GM23338 (cell line): Measurements from ENCODE around the gene HOXC5. TPM values are rescaled to one million over a fixed set of nuclear protein-coding genes. Genes with fewer than 3 reads are reported as not detected.
A peak's percentile ranks its signal among the peaks of the same experiment; 100 is the strongest.

Source experiments
- ATAC-seq: fragments of 200-7000 bp; cut with Tn5 transposase; 3 replicates; pipeline ENCODE4 v1.9.1; 2020
- DNase-seq: peaks from one replicate; pipeline ENCODE4 v3.0.0-alpha.2; 2015; ENCODE audit warnings: low spot score
- H2AFZ ChIP-seq: fragments of 200-600 bp; sonication (generic); 2 replicates; pipeline ENCODE4 v1.8.0; 2016; ENCODE audit warnings: antibody characterized with exemption, mild to moderate bottlenecking, moderate library complexity
- H3F3A ChIP-seq: fragments of 200-600 bp; sonication (generic); replicated peaks from 2 replicates; pipeline ENCODE4 v1.8.0; 2017; ENCODE audit warnings: antibody characterized with exemption, mixed run types, low read depth
- H3K27ac ChIP-seq: fragments of 200-600 bp; sonication (generic); 2 replicates; pipeline ENCODE4 v1.6.1; 2016; ENCODE audit warnings: low read depth
- H3K27me3 ChIP-seq: fragments of 200-600 bp; sonication (generic); 2 replicates; pipeline ENCODE4 v1.8.0; 2016; ENCODE audit warnings: mild to moderate bottlenecking, mixed run types, moderate library complexity; ENCODE audit not compliant: insufficient read depth
- H3K36me3 ChIP-seq: fragments of 200-600 bp; sonication (generic); 2 replicates; pipeline ENCODE4 v1.8.0; 2016; ENCODE audit warnings: mild to moderate bottlenecking; ENCODE audit not compliant: insufficient read depth
- H3K4me1 ChIP-seq: fragments of 200-600 bp; sonication (generic); 2 replicates; pipeline ENCODE4 v1.8.0; 2016; ENCODE audit warnings: mild to moderate bottlenecking, moderate library complexity; ENCODE audit not compliant: insufficient read depth
- H3K4me2 ChIP-seq: fragments of 200-600 bp; sonication (generic); 2 replicates; pipeline ENCODE4 v1.7.1; 2017; ENCODE audit warnings: mixed run types
- H3K4me3 ChIP-seq: fragments of 200-600 bp; sonication (generic); 2 replicates; pipeline ENCODE4 v1.6.1; 2016; ENCODE audit warnings: mixed run types
- H3K79me2 ChIP-seq: fragments of 200-600 bp; sonication (generic); replicated peaks from 2 replicates; pipeline ENCODE4 v1.8.0; 2017; ENCODE audit warnings: mild to moderate bottlenecking; ENCODE audit not compliant: insufficient read depth
- H3K9me2 ChIP-seq: fragments of 200-600 bp; sonication (generic); 2 replicates; pipeline ENCODE4 v1.8.0; 2017; ENCODE audit not compliant: insufficient read depth
- H4K20me1 ChIP-seq: fragments of 200-600 bp; sonication (generic); replicated peaks from 2 replicates; pipeline ENCODE4 v1.8.0; 2017; ENCODE audit warnings: mild to moderate bottlenecking; ENCODE audit not compliant: insufficient read depth
- H3K27ac Mint-ChIP-seq: 2 replicates; pipeline ENCODE4 v1.8.0; 2020; ENCODE audit warnings: inconsistent platforms, mild to moderate bottlenecking, moderate library complexity, mixed read lengths
- H3K27me3 Mint-ChIP-seq: 3 replicates; pipeline ENCODE4 v1.8.0; 2022; ENCODE audit warnings: low read depth, mild to moderate bottlenecking, moderate library complexity, mixed read lengths, inconsistent platforms; ENCODE audit not compliant: insufficient read depth, poor library complexity
- H3K36me3 Mint-ChIP-seq: 3 replicates; pipeline ENCODE4 v1.8.0; 2021; ENCODE audit warnings: low read depth, mild to moderate bottlenecking, inconsistent platforms, moderate library complexity, mixed read lengths
- H3K4me1 Mint-ChIP-seq: 3 replicates; pipeline ENCODE4 v1.8.0; 2020; ENCODE audit warnings: mild to moderate bottlenecking, inconsistent platforms, mixed read lengths
- H3K4me3 Mint-ChIP-seq: 3 replicates; pipeline ENCODE4 v1.8.0; 2021; ENCODE audit warnings: moderate library complexity, mild to moderate bottlenecking, inconsistent platforms, mixed read lengths
- H3K9me3 Mint-ChIP-seq: 3 replicates; pipeline ENCODE4 v1.8.0; 2020; ENCODE audit warnings: moderate library complexity, mild to moderate bottlenecking, inconsistent platforms, mixed read lengths
- CREB1 ChIP-seq: fragments of 250-450 bp; sonication (Bioruptor Pico); IDR thresholded peaks from 2 replicates; pipeline ENCODE4 v1.5.0; 2020; ENCODE audit warnings: low read depth, mild to moderate bottlenecking, moderate library complexity
- EZH2 ChIP-seq: fragments of 200-600 bp; sonication (generic); IDR thresholded peaks from one replicate; pipeline ENCODE4 v1.8.0; 2017; ENCODE audit warnings: antibody characterized with exemption, mild to moderate bottlenecking, low read depth; ENCODE audit not compliant: unreplicated experiment
- EZH2phosphoT487 ChIP-seq: fragments of 200-600 bp; sonication (generic); IDR thresholded peaks from one replicate; pipeline ENCODE4 v1.8.1; 2018; ENCODE audit warnings: antibody characterized with exemption; ENCODE audit not compliant: unreplicated experiment
- JUNB ChIP-seq: IDR thresholded peaks from one replicate; pipeline ENCODE4 v1.6.1; 2016; ENCODE audit warnings: antibody characterized with exemption; ENCODE audit not compliant: unreplicated experiment
- NANOG ChIP-seq: IDR thresholded peaks from 2 replicates; pipeline ENCODE4 v1.6.1; 2016; ENCODE audit warnings: antibody characterized with exemption, borderline replicate concordance
- POLR2AphosphoS5 ChIP-seq: IDR thresholded peaks from 2 replicates; pipeline ENCODE4 v1.6.1; 2016; ENCODE audit warnings: antibody characterized with exemption, low read depth
- STAT1 ChIP-seq: IDR thresholded peaks from one replicate; pipeline ENCODE4 v1.6.1; 2016; ENCODE audit warnings: antibody characterized with exemption; ENCODE audit not compliant: unreplicated experiment
- ZNF114 ChIP-seq: fragments of 250-450 bp; sonication (Bioruptor Pico); IDR thresholded peaks from 2 replicates; pipeline ENCODE4 v1.5.0; 2020; ENCODE audit warnings: mild to moderate bottlenecking, moderate library complexity
- ZNF331 ChIP-seq: fragments of 250-450 bp; sonication (Bioruptor Pico); IDR thresholded peaks from 2 replicates; pipeline ENCODE4 v1.5.0; 2020; ENCODE audit warnings: low read depth, mild to moderate bottlenecking, moderate library complexity
- polyA plus RNA-seq: library from polyadenylated mRNA; unstranded; fragments of >200 nt; fragmentation: Nextera tagmentation; extraction: Ambion mirVana; gene quantifications from 2 replicates; pipeline ENCODE4 v1.2.1, GENCODE V29; 2016
- total RNA-seq: library from RNA; depleted of rRNA; stranded (reverse); fragments of >200 nt; shearing (Covaris generic); gene quantifications from 2 replicates; pipeline ENCODE4 v1.2.3, GENCODE V29; 2014
- TF ChIP-seq, protein P1 (sequence below): IDR thresholded peaks from one replicate; pipeline ENCODE4 v1.6.1; 2018; ENCODE audit warnings: antibody characterized with exemption; ENCODE audit not compliant: unreplicated experiment
- TF ChIP-seq, protein P2 (sequence below): IDR thresholded peaks from 2 replicates; pipeline ENCODE4 v1.6.1; 2016; ENCODE audit warnings: antibody characterized with exemption
- TF ChIP-seq, protein P3 (sequence below), 2 experiments: fragments of 200-600 bp in 1 of 2; sonication (generic) in 1 of 2; conservative IDR thresholded peaks; 2 replicates each; pipeline versions ENCODE4 v1.5.1 to v1.6.1; 2016 to 2017; ENCODE audit warnings: antibody characterized with exemption in 2 of 2, low read depth in 2 of 2, mild to moderate bottlenecking in 2 of 2, moderate library complexity in 1 of 2

HOXC5 gene
- total and polyA plus RNA-seq, 2 experiments from 2014 or later: not detected

DNA sequence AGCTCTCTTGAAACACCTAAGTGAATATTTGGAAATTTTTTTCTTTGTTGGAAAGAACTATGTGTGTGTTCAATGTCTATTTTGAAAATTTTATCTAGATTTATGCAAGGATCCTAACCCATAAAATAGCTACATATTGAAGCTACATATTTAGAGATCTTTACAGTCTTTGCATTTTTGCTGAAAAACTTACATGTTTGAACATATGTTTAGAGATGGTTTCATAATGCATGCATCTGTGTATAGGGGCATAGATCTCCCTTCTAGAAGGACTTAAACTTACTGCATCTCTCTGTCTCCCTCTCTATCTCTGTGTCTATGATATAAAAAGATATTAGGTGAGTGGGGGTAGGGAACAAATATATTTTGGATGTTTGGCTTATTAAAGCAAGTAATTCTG is 12.6 kb downstream of the HOXC5 start:
- Histone ChIP-seq H2AFZ (no peak overlapping the region), H3F3A (peaks cover 37% of the 10 kb centered on the region), H3K4me2 (no peak overlapping the region), H3K36me3 (peaks cover 3% of the 10 kb centered on the region; the same call in 1 of the 2 replicates), H3K4me1 (peaks cover 31% of the 10 kb centered on the region), H4K20me1 (peaks cover 69% of the 10 kb centered on the region), H3K27me3 (peaks cover 100% of the 10 kb centered on the region), H3K9me2 (no peaks in the 10 kb centered on the region), H3K27ac (no peak overlapping the region), H3K79me2 (no peaks in the 10 kb centered on the region), H3K4me3 (no peak overlapping the region)
- Mint-ChIP-seq H3K27ac (no peak overlapping the region), H3K36me3 (no peaks in the 10 kb centered on the region), H3K4me1 (peaks cover 13% of the 10 kb centered on the region), H3K9me3 (peaks cover 4% of the 10 kb centered on the region; the same call in 2 of the 3 replicates), H3K27me3 (peaks cover 100% of the 10 kb centered on the region), H3K4me3 (no peak overlapping the region)
- DNase-seq (no peak), ATAC-seq (no peak)
- TF ChIP-seq EZH2 (peak; percentile 37), POLR2AphosphoS5 (no peak)

DNA sequence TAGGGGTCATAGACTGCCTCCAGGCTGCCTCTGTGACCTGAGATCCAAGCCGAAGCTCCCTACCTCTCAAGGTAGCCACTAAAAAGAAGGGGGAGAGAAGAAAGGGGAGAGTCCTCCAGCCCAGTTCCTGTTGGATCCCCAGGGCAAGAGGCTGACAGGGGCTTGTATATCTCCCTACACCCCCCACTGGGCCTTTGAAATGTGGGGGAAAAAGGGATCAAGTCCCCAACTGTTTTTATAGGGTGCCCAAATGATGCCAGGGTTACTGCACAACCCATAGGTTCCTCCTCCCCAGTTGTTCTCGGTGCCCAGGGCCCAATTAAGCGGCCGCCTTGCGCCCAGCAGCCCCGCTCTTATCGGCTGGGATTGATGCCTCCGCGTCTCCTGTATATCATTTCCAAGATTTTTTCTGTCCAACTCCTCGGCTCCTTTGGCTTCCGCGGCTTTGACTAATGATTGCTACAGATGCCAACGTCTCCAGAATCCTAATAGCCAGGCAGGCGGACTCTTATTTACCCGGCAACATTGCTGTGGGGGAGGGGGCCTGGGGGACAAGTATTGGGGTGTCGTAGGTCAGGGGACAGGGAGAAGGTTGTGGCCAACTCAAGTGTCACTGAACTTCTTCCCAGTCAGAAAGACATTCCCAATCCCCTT is 13.1 kb downstream of the HOXC5 start:
- Mint-ChIP-seq H3K9me3 (no peaks in the 10 kb centered on the region; the same call in 2 of the 3 replicates), H3K27me3 (peaks cover 100% of the 10 kb centered on the region), H3K27ac (no peak overlapping the region), H3K36me3 (no peaks in the 10 kb centered on the region), H3K4me1 (peaks cover 15% of the 10 kb centered on the region), H3K4me3 (no peak overlapping the region)
- Histone ChIP-seq H4K20me1 (peaks cover 69% of the 10 kb centered on the region), H3K36me3 (peaks cover 3% of the 10 kb centered on the region; the same call in 1 of the 2 replicates), H3K4me1 (peaks cover 37% of the 10 kb centered on the region), H3F3A (peaks cover 34% of the 10 kb centered on the region), H3K4me3 (no peak overlapping the region), H3K79me2 (no peaks in the 10 kb centered on the region), H3K27ac (no peak overlapping the region), H3K27me3 (peaks cover 100% of the 10 kb centered on the region), H3K9me2 (no peaks in the 10 kb centered on the region), H2AFZ (no peak overlapping the region), H3K4me2 (no peak overlapping the region)
- TF ChIP-seq STAT1 (no peak), EZH2phosphoT487 (peak; percentile 66), EZH2 (peak; percentile 93)
- ATAC-seq (no peak), DNase-seq (no peak)

DNA sequence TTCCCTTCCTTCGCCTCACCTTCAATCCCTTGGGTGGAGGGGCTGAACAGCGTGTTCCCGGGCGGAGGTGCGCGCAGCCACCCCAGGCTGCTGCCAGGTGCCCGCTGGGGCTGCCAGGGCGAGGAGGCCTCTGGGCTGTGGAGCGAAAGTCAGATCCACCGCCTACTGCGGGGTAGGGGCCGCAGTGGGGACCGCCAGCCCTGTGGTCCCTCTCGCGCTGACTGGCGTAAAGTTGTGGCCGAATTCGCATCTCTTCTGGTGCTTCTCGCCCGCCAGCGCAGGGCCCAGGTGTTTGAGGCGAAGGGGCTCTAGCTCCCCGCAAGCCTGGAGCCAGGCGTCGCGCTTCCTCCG is 13.9 kb downstream of the HOXC5 start:
- H3K9me3 Mint-ChIP-seq: no peaks in the 10 kb centered on the region; the same call in 2 of the 3 replicates
- H3K27ac Mint-ChIP-seq: no peak overlapping the region
- DNase-seq (no peak), ATAC-seq (peak; percentile 35)
- peak overlapping the region; percentile 56; the same call in 1 of the 2 replicates for H2AFZ ChIP-seq
- H3K4me1 ChIP-seq: peaks cover 45% of the 10 kb centered on the region
- TF ChIP-seq, protein P1, sequence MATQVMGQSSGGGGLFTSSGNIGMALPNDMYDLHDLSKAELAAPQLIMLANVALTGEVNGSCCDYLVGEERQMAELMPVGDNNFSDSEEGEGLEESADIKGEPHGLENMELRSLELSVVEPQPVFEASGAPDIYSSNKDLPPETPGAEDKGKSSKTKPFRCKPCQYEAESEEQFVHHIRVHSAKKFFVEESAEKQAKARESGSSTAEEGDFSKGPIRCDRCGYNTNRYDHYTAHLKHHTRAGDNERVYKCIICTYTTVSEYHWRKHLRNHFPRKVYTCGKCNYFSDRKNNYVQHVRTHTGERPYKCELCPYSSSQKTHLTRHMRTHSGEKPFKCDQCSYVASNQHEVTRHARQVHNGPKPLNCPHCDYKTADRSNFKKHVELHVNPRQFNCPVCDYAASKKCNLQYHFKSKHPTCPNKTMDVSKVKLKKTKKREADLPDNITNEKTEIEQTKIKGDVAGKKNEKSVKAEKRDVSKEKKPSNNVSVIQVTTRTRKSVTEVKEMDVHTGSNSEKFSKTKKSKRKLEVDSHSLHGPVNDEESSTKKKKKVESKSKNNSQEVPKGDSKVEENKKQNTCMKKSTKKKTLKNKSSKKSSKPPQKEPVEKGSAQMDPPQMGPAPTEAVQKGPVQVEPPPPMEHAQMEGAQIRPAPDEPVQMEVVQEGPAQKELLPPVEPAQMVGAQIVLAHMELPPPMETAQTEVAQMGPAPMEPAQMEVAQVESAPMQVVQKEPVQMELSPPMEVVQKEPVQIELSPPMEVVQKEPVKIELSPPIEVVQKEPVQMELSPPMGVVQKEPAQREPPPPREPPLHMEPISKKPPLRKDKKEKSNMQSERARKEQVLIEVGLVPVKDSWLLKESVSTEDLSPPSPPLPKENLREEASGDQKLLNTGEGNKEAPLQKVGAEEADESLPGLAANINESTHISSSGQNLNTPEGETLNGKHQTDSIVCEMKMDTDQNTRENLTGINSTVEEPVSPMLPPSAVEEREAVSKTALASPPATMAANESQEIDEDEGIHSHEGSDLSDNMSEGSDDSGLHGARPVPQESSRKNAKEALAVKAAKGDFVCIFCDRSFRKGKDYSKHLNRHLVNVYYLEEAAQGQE: no peak
- TF ChIP-seq CREB1 (CRISPR knock-in tag) (no peak), ZNF331 (no peak), EZH2 (no peak), ZNF114 (CRISPR knock-in tag) (no peak), JUNB (no peak), STAT1 (no peak), EZH2phosphoT487 (no peak), NANOG (no peak), POLR2AphosphoS5 (no peak)
- TF ChIP-seq, protein P2, sequence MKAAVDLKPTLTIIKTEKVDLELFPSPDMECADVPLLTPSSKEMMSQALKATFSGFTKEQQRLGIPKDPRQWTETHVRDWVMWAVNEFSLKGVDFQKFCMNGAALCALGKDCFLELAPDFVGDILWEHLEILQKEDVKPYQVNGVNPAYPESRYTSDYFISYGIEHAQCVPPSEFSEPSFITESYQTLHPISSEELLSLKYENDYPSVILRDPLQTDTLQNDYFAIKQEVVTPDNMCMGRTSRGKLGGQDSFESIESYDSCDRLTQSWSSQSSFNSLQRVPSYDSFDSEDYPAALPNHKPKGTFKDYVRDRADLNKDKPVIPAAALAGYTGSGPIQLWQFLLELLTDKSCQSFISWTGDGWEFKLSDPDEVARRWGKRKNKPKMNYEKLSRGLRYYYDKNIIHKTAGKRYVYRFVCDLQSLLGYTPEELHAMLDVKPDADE: no peak
- TF ChIP-seq, protein P3, sequence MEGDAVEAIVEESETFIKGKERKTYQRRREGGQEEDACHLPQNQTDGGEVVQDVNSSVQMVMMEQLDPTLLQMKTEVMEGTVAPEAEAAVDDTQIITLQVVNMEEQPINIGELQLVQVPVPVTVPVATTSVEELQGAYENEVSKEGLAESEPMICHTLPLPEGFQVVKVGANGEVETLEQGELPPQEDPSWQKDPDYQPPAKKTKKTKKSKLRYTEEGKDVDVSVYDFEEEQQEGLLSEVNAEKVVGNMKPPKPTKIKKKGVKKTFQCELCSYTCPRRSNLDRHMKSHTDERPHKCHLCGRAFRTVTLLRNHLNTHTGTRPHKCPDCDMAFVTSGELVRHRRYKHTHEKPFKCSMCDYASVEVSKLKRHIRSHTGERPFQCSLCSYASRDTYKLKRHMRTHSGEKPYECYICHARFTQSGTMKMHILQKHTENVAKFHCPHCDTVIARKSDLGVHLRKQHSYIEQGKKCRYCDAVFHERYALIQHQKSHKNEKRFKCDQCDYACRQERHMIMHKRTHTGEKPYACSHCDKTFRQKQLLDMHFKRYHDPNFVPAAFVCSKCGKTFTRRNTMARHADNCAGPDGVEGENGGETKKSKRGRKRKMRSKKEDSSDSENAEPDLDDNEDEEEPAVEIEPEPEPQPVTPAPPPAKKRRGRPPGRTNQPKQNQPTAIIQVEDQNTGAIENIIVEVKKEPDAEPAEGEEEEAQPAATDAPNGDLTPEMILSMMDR (conservative IDR thresholded peaks at IDR 0.05; ENCODE audit: low read depth in 2 of 2): no peak
- H3K9me2 ChIP-seq: no peaks in the 10 kb centered on the region
- H3K79me2 ChIP-seq: no peaks in the 10 kb centered on the region
- H3F3A ChIP-seq: peaks cover 42% of the 10 kb centered on the region
- H3K27me3 Mint-ChIP-seq: peaks cover 100% of the 10 kb centered on the region
- H3K27ac ChIP-seq: no peak overlapping the region
- H3K4me1 Mint-ChIP-seq: peaks cover 20% of the 10 kb centered on the region
- 0 out of 3 replicates have a peak overlapping the region, but pooled peaks have one; percentile 39 for H3K4me3 Mint-ChIP-seq
- H3K36me3 Mint-ChIP-seq: no peaks in the 10 kb centered on the region
- peaks cover 100% of the 10 kb centered on the region for H3K27me3 ChIP-seq
- peak overlapping the region; percentile 62 for H3K4me2 ChIP-seq
- peaks cover 3% of the 10 kb centered on the region; the same call in 1 of the 2 replicates for H3K36me3 ChIP-seq
- H4K20me1 ChIP-seq: peaks cover 72% of the 10 kb centered on the region
- peak overlapping the region; percentile 41; the same call in 1 of the 2 replicates for H3K4me3 ChIP-seq
